GM08714 (cell line): ENCODE measurements around the gene BRWD1.
"Not testable (repeated sequence)": the region's sequence is repeated elsewhere in the genome, so short reads cannot be mapped to it uniquely, and the experiment has no call there.

Experiments
- H3K4me3 ChIP-seq: fragments of 200-500 bp; sonication (Bioruptor generic); 2 replicates; pipeline ENCODE4 v1.5.1; 2014; ENCODE audit warnings: mild to moderate bottlenecking, low read length, inconsistent platforms
- ZNF274 ChIP-seq: IDR thresholded peaks from 2 replicates; pipeline ENCODE4 v1.6.1; 2012; ENCODE audit warnings: mild to moderate bottlenecking, low read depth, low read length

BRWD1 gene

DNA sequence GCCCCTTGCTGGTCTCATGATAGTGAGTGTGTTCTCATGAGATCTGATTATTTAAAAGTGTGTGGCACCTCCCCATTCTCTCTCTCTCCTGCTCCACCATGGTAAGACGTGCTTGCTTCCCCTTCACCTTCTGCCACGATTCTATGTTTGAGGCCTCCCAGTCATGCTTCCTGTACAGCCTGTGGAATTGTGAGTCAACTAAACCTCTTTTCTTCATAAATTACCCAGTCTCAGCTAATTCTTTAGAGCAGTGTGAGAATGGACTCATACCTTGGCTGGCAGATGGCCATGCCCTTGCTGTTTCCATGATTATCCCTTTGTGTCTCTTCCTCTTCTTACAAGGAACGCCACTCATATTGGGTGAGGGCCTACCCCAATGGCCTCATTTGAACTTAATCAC, 170.5 kb downstream of the BRWD1 start:
- H3K4me3 ChIP-seq, result no peak overlapping the region
- TF ChIP-seq ZNF274, result no peak

DNA sequence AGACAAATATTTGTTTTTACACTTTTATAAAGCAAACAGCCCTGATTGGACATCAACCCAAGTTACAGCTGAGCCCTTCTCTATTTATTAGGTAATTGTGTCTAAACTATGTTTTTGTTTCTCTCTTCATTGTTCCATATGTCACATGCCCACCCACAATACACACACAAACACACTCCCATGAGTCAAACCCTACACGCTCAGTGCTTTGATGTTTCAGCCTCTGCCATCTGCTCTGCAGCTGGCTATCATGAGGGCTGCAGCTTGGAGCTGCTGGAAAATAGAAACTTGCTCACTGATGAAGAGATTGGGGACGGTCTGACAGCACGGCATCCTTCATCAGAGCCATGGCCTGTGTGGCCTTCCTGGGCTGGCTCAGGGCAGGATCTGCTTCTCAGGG, 171.9 kb downstream of the BRWD1 start:
- H3K4me3 ChIP-seq, result no peak overlapping the region

DNA sequence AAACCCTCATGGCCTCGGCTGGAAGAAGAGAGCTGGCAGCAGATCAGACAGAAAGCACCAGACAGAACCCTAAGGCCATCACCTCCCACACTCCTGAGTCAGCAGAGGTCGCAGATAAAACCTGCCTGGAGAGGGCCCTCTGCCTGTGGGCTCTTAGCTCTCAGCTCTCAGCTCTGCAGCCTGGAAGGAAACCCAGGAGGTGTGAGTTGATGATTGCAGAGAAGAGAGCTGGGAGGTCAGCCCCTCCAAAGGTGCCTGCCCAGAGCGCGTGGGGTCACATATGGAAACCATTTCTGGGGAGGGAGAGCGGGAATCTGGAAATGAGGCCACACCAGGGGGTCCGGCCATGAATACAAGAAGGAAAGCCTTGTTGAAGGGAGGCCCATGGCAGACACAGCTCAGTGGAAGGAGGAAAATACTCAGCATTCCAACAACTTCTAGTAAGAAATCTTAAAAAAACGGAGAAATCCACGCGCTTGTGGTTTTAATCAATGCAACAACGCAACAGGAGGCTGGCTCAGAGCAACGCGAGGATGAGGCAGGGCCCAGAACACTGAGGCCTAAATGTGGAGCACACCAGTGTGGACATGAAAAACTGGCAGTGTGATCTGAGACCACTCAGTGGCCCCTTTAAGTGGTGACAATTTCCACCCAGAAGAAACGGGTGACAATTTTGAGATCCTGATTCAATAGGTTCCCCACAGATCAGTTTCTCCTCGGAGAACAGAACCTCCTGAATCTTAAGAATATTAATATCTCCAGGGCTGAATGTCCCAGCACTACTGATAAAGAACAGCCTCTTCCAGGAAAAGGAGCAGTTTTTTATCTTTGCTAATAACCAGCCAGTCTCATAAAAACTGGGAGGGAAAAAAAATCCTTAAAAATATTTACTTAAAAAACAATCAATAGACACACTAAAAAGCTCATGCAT, 175.9 kb downstream of the BRWD1 start:
- H3K4me3 ChIP-seq, result no peak overlapping the region
- TF ChIP-seq ZNF274, result no peak

More for the DNA sequence above, 171.9 kb downstream of the BRWD1 start:
- no peak for TF ChIP-seq ZNF274

DNA sequence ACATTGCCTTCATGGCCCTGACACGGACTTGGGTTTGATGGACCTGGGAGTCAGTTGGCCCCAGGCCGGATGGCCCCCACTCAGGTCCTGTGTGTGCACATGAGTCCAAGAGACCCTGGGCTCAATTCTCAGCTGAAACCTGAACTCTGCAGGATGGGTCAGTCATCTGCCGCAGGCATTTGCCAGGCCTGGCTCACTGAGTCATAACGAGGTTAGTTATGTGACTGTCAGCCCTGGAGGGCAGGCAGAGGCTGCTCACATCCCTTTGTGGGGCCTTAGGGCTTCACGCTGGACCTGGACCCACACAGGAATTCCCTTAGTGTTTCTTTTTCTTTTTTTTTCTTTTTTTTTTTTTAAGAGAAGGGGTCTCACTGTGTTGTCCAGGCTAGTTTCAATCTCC, 176.7 kb downstream of the BRWD1 start:
- H3K4me3 ChIP-seq, result no peak overlapping the region
- no peak for TF ChIP-seq ZNF274

DNA sequence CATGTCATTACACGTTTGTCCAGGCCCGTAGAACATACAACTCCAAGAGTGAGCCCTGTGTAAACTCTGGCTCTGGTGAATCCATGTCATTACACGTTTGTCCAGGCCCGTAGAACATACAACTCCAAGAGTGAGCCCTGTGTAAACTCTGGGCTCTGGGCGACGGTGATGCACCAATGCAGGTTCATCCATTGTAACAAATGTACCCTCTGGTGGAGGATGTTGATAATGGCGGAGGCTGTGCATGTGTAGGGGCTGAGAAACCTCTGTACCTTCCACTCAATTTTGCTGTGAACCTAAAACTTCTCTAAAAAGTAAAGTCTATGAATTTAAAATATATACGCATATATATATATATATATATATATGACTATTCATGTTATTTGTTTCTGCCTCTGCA, 177.3 kb downstream of the BRWD1 start:
- H3K4me3 ChIP-seq, result not testable (repeated sequence)

DNA sequence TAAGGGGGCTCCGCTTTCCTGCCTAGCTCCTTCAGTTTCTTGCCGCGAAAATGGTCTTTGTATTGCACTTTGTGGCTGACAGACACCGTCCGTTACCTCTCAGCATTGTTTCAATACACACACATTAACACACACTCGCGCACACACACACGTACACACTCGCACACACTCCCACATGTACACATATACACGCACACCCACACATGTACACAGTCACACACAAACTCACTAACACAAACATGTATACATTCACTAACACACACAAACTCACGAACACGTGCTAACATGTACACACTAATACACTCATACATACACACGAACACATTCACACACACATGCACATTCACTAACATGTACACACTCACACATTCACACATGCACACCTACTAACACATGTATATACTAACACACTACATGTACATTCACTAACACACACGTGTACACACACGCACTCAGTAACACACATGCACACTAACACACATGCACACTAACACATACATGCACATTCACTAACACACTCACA, 179.1 kb downstream of the BRWD1 start:
- no peak for TF ChIP-seq ZNF274

More for the DNA sequence above, 179.1 kb downstream of the BRWD1 start:
- no peak overlapping the region for H3K4me3 ChIP-seq
